ENCODE measurements around the gene MTUS2.

MTUS2 gene

GRCh38 chr13:29101905-29102304 is 281.8 kb downstream of the MTUS2 start:
- no peak for DNase-seq (ENCODE audit: extremely low read depth, low read depth)
- no peak for TF ChIP-seq CTCF (IDR thresholded peaks at IDR 0.05; ENCODE audit: low read depth, low read length)

GRCh38 chr13:29103065-29103800 is 283.1 kb downstream of the MTUS2 start:
- DNase-seq (ENCODE audit: extremely low read depth, low read depth) = no peak

GRCh38 chr13:29104461-29104860 is 284.3 kb downstream of the MTUS2 start:
- no peak for TF ChIP-seq CTCF (IDR thresholded peaks at IDR 0.05; ENCODE audit: low read depth, low read length)
- no peak for DNase-seq (ENCODE audit: extremely low read depth, low read depth)

More at GRCh38 chr13:29103065-29103800, 283.1 kb downstream of the MTUS2 start:
- TF ChIP-seq CTCF (IDR thresholded peaks at IDR 0.05; ENCODE audit: low read depth, low read length) = no peak

- no peak for TF ChIP-seq CTCF (IDR thresholded peaks at IDR 0.05; ENCODE audit: low read depth, low read length)
- no peak for DNase-seq (ENCODE audit: extremely low read depth, low read depth)
These were observed 285.6 kb downstream of the MTUS2 start for GRCh38 chr13:29105779-29106178.

GRCh38 chr13:29106651-29107050 is 286.5 kb downstream of the MTUS2 start:
- TF ChIP-seq CTCF (IDR thresholded peaks at IDR 0.05; ENCODE audit: low read depth, low read length) = no peak
- no peak for DNase-seq (ENCODE audit: extremely low read depth, low read depth)

- DNase-seq (ENCODE audit: extremely low read depth, low read depth) = no peak
- no peak for TF ChIP-seq CTCF (IDR thresholded peaks at IDR 0.05; ENCODE audit: low read depth, low read length)
These were observed 288.1 kb downstream of the MTUS2 start for GRCh38 chr13:29108068-29108786.

GRCh38 chr13:29109987-29110386 is 289.8 kb downstream of the MTUS2 start:
- DNase-seq (ENCODE audit: extremely low read depth, low read depth) = no peak
- TF ChIP-seq CTCF (IDR thresholded peaks at IDR 0.05; ENCODE audit: low read depth, low read length) = no peak

All from AG09319 (cell line).